Tongue (tissue), 2 donors: ENCODE results near the gene CDK11A. TPM values are rescaled to one million over a fixed set of nuclear protein-coding genes. Genes with fewer than 3 reads are reported as not detected.

Experiments used
- DNase-seq: peaks from one replicate; pipeline ENCODE4 v3.0.0-alpha.2; 2015
- total RNA-seq: library from RNA; depleted of rRNA; stranded (reverse); fragments of >200 nt; gene quantifications from one replicate; pipeline ENCODE4 v1.2.3, GENCODE V29; 2014

The CDK11A gene
- 17.5 TPM for total RNA-seq

- DNase-seq = peak; percentile 100
These were observed at the start of gene CDK11A for GRCh38 chr1:1724035-1724864. CDK11A (minus strand) TSS chr1:1724357; CDS start chr1:1722818, 1,539 bp downstream.

GRCh38 chr1:1773874-1774273 is 49.7 kb upstream of the CDK11A start:
- no peak for DNase-seq

- no peak for DNase-seq
These were observed 46.9 kb upstream of the CDK11A start for GRCh38 chr1:1771096-1771495.

GRCh38 chr1:1770102-1770501 is 45.9 kb upstream of the CDK11A start:
- no peak for DNase-seq

- no peak for DNase-seq
These were observed 44.3 kb upstream of the CDK11A start for GRCh38 chr1:1768249-1768992.

GRCh38 chr1:1764876-1765470 is 40.8 kb upstream of the CDK11A start:
- no peak for DNase-seq

- DNase-seq = no peak
These were observed 39.8 kb upstream of the CDK11A start for GRCh38 chr1:1763657-1764621.

GRCh38 chr1:1761504-1762376 is 37.6 kb upstream of the CDK11A start:
- no peak for DNase-seq

GRCh38 chr1:1760715-1761114 is 36.6 kb upstream of the CDK11A start:
- DNase-seq = no peak

GRCh38 chr1:1760345-1760650 is 36.1 kb upstream of the CDK11A start:
- no peak for DNase-seq

- no peak for DNase-seq
These were observed 35.5 kb upstream of the CDK11A start for GRCh38 chr1:1759456-1760344.

GRCh38 chr1:1758692-1759455 is 34.7 kb upstream of the CDK11A start:
- no peak for DNase-seq

GRCh38 chr1:1758059-1758621 is 34.0 kb upstream of the CDK11A start:
- no peak for DNase-seq

- no peak for DNase-seq
These were observed 33.4 kb upstream of the CDK11A start for GRCh38 chr1:1757422-1758058.

GRCh38 chr1:1756661-1757421 is 32.7 kb upstream of the CDK11A start:
- no peak for DNase-seq

- no peak for DNase-seq
These were observed 31.7 kb upstream of the CDK11A start for GRCh38 chr1:1755852-1756251.

GRCh38 chr1:1755426-1755825 is 31.3 kb upstream of the CDK11A start:
- no peak for DNase-seq
